Activated CD4-positive, alpha-beta T cell treated with anti-CD3 and anti-CD28 coated beads, Interleukin-2, amount 50 U/mL, for 16 hours (primary cell): ENCODE results near the gene PLEKHA1.

Experiments
- DNase-seq: peaks from one replicate; pipeline ENCODE4 v3.0.0-alpha.2; 2020

PLEKHA1 gene

DNA sequence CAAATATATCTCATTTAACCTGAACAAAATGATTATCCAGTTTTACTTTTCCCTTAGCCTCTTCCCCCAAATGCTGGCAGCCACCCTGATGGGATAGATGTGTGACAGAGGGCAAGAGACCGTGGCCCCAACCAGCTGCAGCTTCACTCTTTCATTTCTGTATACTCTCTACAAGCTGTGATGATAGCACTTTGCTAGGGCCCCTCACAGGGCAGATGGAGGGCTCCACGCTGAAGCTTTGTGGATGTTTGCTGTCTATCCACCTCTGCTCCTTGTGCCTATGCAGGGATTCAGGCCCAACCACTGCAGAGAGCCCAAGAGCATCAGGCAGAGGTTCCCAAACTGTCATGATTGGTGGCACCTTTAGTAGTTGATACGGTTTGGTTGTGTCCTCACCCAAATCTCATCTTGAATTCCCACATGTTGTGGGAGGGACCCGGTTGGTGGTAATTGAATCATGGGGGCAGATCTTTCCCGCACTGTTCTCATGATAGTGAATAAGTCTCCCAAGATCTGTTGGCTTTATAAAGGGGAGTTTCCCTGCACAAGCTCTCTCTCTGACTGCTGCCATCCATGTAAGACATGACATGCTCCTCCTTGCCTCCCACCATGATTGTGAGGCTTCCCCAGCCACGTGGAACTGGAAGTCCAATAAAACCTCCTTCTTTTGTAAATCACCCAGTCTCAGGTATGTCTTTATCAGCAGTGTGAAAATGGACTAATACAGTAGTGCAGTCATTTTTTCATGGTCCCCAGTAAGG lies 107.0 kb downstream of the PLEKHA1 start:
- no peak for DNase-seq
